Natural killer cell (primary cell): ENCODE measurements around the gene MACROD2. TPM values are rescaled to one million over a fixed set of nuclear protein-coding genes. Genes with fewer than 3 reads are reported as not detected.

Experiments used
- ATAC-seq, 3 donors: fragments of 150-1000 bp in 2 of 3; fragments of 200-7000 bp in 1 of 3; cut with Tn5 transposase; 1 replicate in 1 of 3; 2 replicates in 2 of 3; pipeline ENCODE4 v1.10.0; 2021; ENCODE audit warnings: mild to moderate bottlenecking in 2 of 3, moderate library complexity in 2 of 3
- DNase-seq, 2 donors: peaks; one replicate each; pipeline versions ENCODE4 v3.0.0 to v3.0.0-alpha.2; 2013 to 2021; ENCODE audit warnings: mixed read lengths in 1 of 2
- H3K27ac ChIP-seq: one replicate; pipeline ENCODE4 v1.5.1; 2013; ENCODE audit warnings: mild to moderate bottlenecking, low read length
- H3K27me3 ChIP-seq: one replicate; pipeline ENCODE4 v1.6.1; 2013; ENCODE audit warnings: low read length; ENCODE audit not compliant: control insufficient read depth, insufficient read depth
- H3K36me3 ChIP-seq: one replicate; pipeline ENCODE4 v1.6.1; 2013; ENCODE audit warnings: low read length; ENCODE audit not compliant: control insufficient read depth, insufficient read depth
- H3K4me1 ChIP-seq: one replicate; pipeline ENCODE4 v1.6.1; 2013; ENCODE audit warnings: low read length; ENCODE audit not compliant: control insufficient read depth, insufficient read depth
- H3K4me3 ChIP-seq: one replicate; pipeline ENCODE4 v1.5.1; 2013; ENCODE audit warnings: low read length
- H3K9me3 ChIP-seq: one replicate; pipeline ENCODE4 v1.6.1; 2013; ENCODE audit warnings: low read length; ENCODE audit not compliant: control insufficient read depth, insufficient read depth
- H3K27ac Mint-ChIP-seq, 2 donors: one replicate each; pipeline ENCODE4 v1.8.0; 2022; ENCODE audit warnings: mild to moderate bottlenecking in 2 of 2, mixed read lengths in 2 of 2, moderate library complexity in 1 of 2
- H3K27me3 Mint-ChIP-seq, 2 donors: one replicate each; pipeline ENCODE4 v1.8.0; 2022; ENCODE audit warnings: low read depth in 2 of 2, mixed read lengths in 2 of 2
- H3K36me3 Mint-ChIP-seq: one replicate; pipeline ENCODE4 v1.8.0; 2022; ENCODE audit warnings: mixed read lengths
- H3K4me1 Mint-ChIP-seq, 2 donors: one replicate each; pipeline ENCODE4 v1.8.0; 2022; ENCODE audit warnings: mixed read lengths in 2 of 2
- H3K4me3 Mint-ChIP-seq: one replicate; pipeline ENCODE4 v1.8.0; 2022; ENCODE audit warnings: mild to moderate bottlenecking, moderate library complexity, mixed read lengths
- H3K9me3 Mint-ChIP-seq, 2 donors: one replicate each; pipeline ENCODE4 v1.8.0; 2022; ENCODE audit warnings: mixed read lengths in 2 of 2
- CTCF ChIP-seq: fragments of 200-600 bp; IDR thresholded peaks from one replicate; pipeline ENCODE4 v1.8.0; 2022; ENCODE audit warnings: antibody characterized with exemption
- WGBS: methylation state at CpG from one replicate; pipeline ENCODE4 v1.1.7; 2013; ENCODE audit warnings: missing lambda C conversion rate; ENCODE audit not compliant: insufficient coverage; 5-methylcytosine and 5-hydroxymethylcytosine counted together
- intact Hi-C: fragments of 100-400 bp; cut with micrococcal nuclease; formaldehyde crosslinking; loops from one replicate; pipeline ENCODE4 v1.14.2; 2022
- total RNA-seq, 4 donors: library from RNA; stranded (reverse); fragments of 120-200 nt in 1 of 4; gene quantifications; one replicate each; pipeline versions ENCODE4 v1.2.3 to v1.2.4, GENCODE V29; 2013 to 2022

Gene MACROD2
- total RNA-seq, 3 donors from 2014 or later (not counting 1 experiment from before 2014, with no cell fraction given): 0.19 to 0.88 TPM; not detected in 1

DNA sequence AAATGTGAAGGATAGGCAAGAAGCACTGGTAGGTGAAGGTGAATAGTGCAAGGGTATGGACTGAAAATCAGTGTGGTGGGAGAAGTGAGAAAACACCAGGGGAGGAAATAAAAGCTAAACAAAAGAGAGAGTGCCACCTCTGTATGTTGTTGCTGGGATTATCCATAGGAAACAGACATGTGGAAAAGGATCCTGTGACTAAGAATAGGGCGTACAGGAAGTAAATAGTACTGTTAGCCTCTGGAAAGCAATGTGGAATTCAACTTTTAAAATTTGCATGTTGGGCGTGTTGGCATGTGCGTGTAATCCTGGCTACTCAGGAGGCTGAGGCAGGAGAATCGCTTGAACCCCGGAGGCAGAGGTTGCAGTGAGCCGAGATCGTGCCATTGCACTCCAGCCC, 1916.3 kb downstream of the MACROD2 start:
- no peaks in the 10 kb centered on the region for H3K36me3 ChIP-seq
- intact Hi-C loops: no loop called here

GRCh38 chr20:15913391-15914025, 1918.2 kb downstream of the MACROD2 start:
- no peak for DNase-seq
- 77% methylated on average over 2 of the region's 3 CpGs for WGBS
- H3K36me3 Mint-ChIP-seq: no peaks in the 10 kb centered on the region
- no peak for ATAC-seq
- H3K9me3 ChIP-seq: no peaks in the 10 kb centered on the region
- TF ChIP-seq CTCF: no peak
- H3K27me3 ChIP-seq: no peaks in the 10 kb centered on the region
- peaks cover 14 to 42% of the 10 kb centered on the region in 2 donors for H3K27me3 Mint-ChIP-seq
- no peak overlapping the region for H3K27ac Mint-ChIP-seq
- intact Hi-C loops: no loop called here
- H3K36me3 ChIP-seq: no peaks in the 10 kb centered on the region
- no peaks in the 10 kb centered on the region for H3K4me1 ChIP-seq
- no peaks in the 10 kb centered on the region for H3K9me3 Mint-ChIP-seq
- no peaks in the 10 kb centered on the region for H3K4me1 Mint-ChIP-seq
- H3K4me3 Mint-ChIP-seq: no peak overlapping the region
- H3K27ac ChIP-seq: no peak overlapping the region
- H3K4me3 ChIP-seq: no peak overlapping the region

More for the DNA sequence above, 1916.3 kb downstream of the MACROD2 start:
- ATAC-seq (no peak), DNase-seq (no peak)
- Mint-ChIP-seq H3K27me3 (peaks cover 15 to 29% of the 10 kb centered on the region in 2 donors), H3K27ac (no peak overlapping the region), H3K4me3 (no peak overlapping the region), H3K4me1 (no peaks in the 10 kb centered on the region), H3K36me3 (no peaks in the 10 kb centered on the region), H3K9me3 (no peaks in the 10 kb centered on the region)
- Histone ChIP-seq H3K27ac (no peak overlapping the region), H3K4me1 (no peaks in the 10 kb centered on the region), H3K4me3 (no peak overlapping the region), H3K27me3 (no peaks in the 10 kb centered on the region), H3K9me3 (no peaks in the 10 kb centered on the region)
- WGBS: 90% methylated on average over 7 of the region's 7 CpGs
- no peak for TF ChIP-seq CTCF

- H3K27ac Mint-ChIP-seq: no peak overlapping the region
- no peak for ATAC-seq
- H3K4me3 Mint-ChIP-seq: no peak overlapping the region
- TF ChIP-seq CTCF: no peak
- peaks cover 16 to 33% of the 10 kb centered on the region in 2 donors for H3K27me3 Mint-ChIP-seq
- Histone ChIP-seq H3K4me1 (no peaks in the 10 kb centered on the region), H3K4me3 (no peak overlapping the region), H3K27ac (no peak overlapping the region), H3K36me3 (no peaks in the 10 kb centered on the region), H3K9me3 (no peaks in the 10 kb centered on the region), H3K27me3 (no peaks in the 10 kb centered on the region)
- DNase-seq: no peak
- WGBS: 92% methylated on average over 5 of the region's 5 CpGs
- intact Hi-C loops: no loop called here
- H3K36me3 Mint-ChIP-seq: no peaks in the 10 kb centered on the region
- no peaks in the 10 kb centered on the region for H3K4me1 Mint-ChIP-seq
- H3K9me3 Mint-ChIP-seq: no peaks in the 10 kb centered on the region
Measured at GRCh38 chr20:15916623-15917022, 1921.3 kb downstream of the MACROD2 start.

DNA sequence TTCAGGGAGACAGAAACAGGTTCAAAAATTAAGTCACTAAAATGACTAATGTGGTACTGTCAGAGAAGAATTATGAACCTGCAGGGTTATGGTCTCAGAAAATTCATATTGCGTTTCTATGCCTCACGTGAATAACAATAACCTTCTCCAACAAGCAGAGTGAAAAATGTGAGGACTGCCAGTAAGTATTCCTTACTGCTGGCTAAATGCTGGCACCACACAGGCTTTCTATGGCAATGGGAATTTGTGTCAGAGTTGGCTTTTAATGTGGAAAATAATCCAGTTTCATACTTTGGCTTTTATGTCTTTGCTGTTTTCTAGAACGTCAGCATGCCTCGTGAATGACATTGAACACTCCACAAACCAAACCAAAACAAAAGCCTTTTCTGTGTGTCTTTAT, 1922.0 kb downstream of the MACROD2 start:
- no peak overlapping the region for H3K27ac Mint-ChIP-seq
- no peaks in the 10 kb centered on the region for H3K4me1 ChIP-seq
- H3K27me3 ChIP-seq: no peaks in the 10 kb centered on the region
- no peaks in the 10 kb centered on the region for H3K9me3 ChIP-seq
- no peak overlapping the region for H3K27ac ChIP-seq
- no peaks in the 10 kb centered on the region for H3K9me3 Mint-ChIP-seq
- no peaks in the 10 kb centered on the region for H3K36me3 Mint-ChIP-seq
- no peak for TF ChIP-seq CTCF
- no peak for DNase-seq
- H3K4me3 ChIP-seq: no peak overlapping the region
- H3K36me3 ChIP-seq: no peaks in the 10 kb centered on the region
- peaks cover 16 to 33% of the 10 kb centered on the region in 2 donors for H3K27me3 Mint-ChIP-seq
- ATAC-seq: no peak
- H3K4me3 Mint-ChIP-seq: no peak overlapping the region
- H3K4me1 Mint-ChIP-seq: no peaks in the 10 kb centered on the region
- WGBS: 100% methylated on average over 2 of the region's 4 CpGs
- intact Hi-C loops: no loop called here
